ENCODE results near the gene UBD.
A peak's percentile ranks its signal among the peaks of the same experiment; 100 is the strongest.

The UBD gene

GRCh38 chr6:29521006-29521680, 38.4 kb downstream of the UBD start:
- no peak for DNase-seq (ENCODE audit: low spot score)

GRCh38 chr6:29520232-29520631, 39.3 kb downstream of the UBD start:
- no peak for DNase-seq (ENCODE audit: low spot score)

GRCh38 chr6:29519291-29520010, 40.1 kb downstream of the UBD start:
- no peak for DNase-seq (ENCODE audit: low spot score)

- no peak for DNase-seq (ENCODE audit: low spot score)
These were observed 41.6 kb downstream of the UBD start for GRCh38 chr6:29517728-29518440.

- DNase-seq (ENCODE audit: low spot score): no peak
These were observed 42.3 kb downstream of the UBD start for GRCh38 chr6:29517245-29517644.

GRCh38 chr6:29516108-29516507, 43.4 kb downstream of the UBD start:
- DNase-seq (ENCODE audit: low spot score): no peak

- no peak for DNase-seq (ENCODE audit: low spot score)
These were observed 48.7 kb downstream of the UBD start for GRCh38 chr6:29510746-29511300.

- peak; percentile 45 for DNase-seq (ENCODE audit: low spot score)
These were observed 49.3 kb downstream of the UBD start for GRCh38 chr6:29510202-29510601.

- no peak for DNase-seq (ENCODE audit: low spot score)
These were observed 49.8 kb downstream of the UBD start for GRCh38 chr6:29509711-29510110.

- no peak for DNase-seq (ENCODE audit: low spot score)
These were observed 50.3 kb downstream of the UBD start for GRCh38 chr6:29509239-29509638.

- no peak for DNase-seq (ENCODE audit: low spot score)
These were observed 52.2 kb downstream of the UBD start for GRCh38 chr6:29507319-29507718.

GRCh38 chr6:29506446-29507067, 53.0 kb downstream of the UBD start:
- DNase-seq (ENCODE audit: low spot score): no peak

GRCh38 chr6:29505808-29506207, 53.7 kb downstream of the UBD start:
- DNase-seq (ENCODE audit: low spot score): no peak
